GM20000 (cell line): ENCODE measurements around the gene FAM83B.
"Not testable (repeated sequence)": the region's sequence is repeated elsewhere in the genome, so short reads cannot be mapped to it uniquely, and the experiment has no call there.

Experiments used
- DNase-seq: peaks from one replicate; pipeline ENCODE4 v3.0.0; 2012; ENCODE audit warnings: low spot score
- CTCF ChIP-seq: IDR thresholded peaks from 2 replicates; pipeline ENCODE4 v1.5.1; 2012; ENCODE audit warnings: mild to moderate bottlenecking, control low read depth; ENCODE audit errors: extremely low read depth, missing control alignments

Gene FAM83B

GRCh38 chr6:54935739-54936138 lies 89.2 kb downstream of the FAM83B start:
- no peak for TF ChIP-seq CTCF
- DNase-seq, result no peak

GRCh38 chr6:54937371-54937770 lies 90.8 kb downstream of the FAM83B start:
- no peak for DNase-seq
- TF ChIP-seq CTCF, result no peak

GRCh38 chr6:54957698-54958097 lies 111.1 kb downstream of the FAM83B start:
- DNase-seq, result no peak
- no peak for TF ChIP-seq CTCF

- no peak for DNase-seq
- TF ChIP-seq CTCF, result no peak
These were observed 111.9 kb downstream of the FAM83B start for GRCh38 chr6:54958446-54958845.

- TF ChIP-seq CTCF, result no peak
- no peak for DNase-seq
These were observed 113.2 kb downstream of the FAM83B start for GRCh38 chr6:54959820-54960219.

GRCh38 chr6:54961372-54961771 lies 114.8 kb downstream of the FAM83B start:
- not testable (repeated sequence) for DNase-seq

GRCh38 chr6:54970337-54970736 lies 123.8 kb downstream of the FAM83B start:
- TF ChIP-seq CTCF, result no peak
- no peak for DNase-seq

- DNase-seq, result no peak
- no peak for TF ChIP-seq CTCF
These were observed 125.3 kb downstream of the FAM83B start for GRCh38 chr6:54971825-54972224.

- DNase-seq, result not testable (repeated sequence)
These were observed 132.6 kb downstream of the FAM83B start for GRCh38 chr6:54979161-54979560.
